Bronchial epithelial cell (primary cell): ENCODE data around the gene OR2A25. TPM values are rescaled to one million over a fixed set of nuclear protein-coding genes. Genes with fewer than 3 reads are reported as not detected.

Experiments used
- DNase-seq: peaks from one replicate; pipeline ENCODE4 v3.0.0-alpha.2; 2010; ENCODE audit warnings: low read depth
- FAIRE-seq: peaks from 2 replicates; lab custom pipeline; 2011; peaks lifted over from hg19 to GRCh38; lab: Jason Lieb, UNC
- H3K27me3 ChIP-seq: 2 replicates; pipeline ENCODE4 v1.5.1; 2011; ENCODE audit warnings: low read length; ENCODE audit not compliant: control insufficient read depth, insufficient read depth
- H3K36me3 ChIP-seq: 2 replicates; pipeline ENCODE4 v1.5.1; 2011; ENCODE audit warnings: low read length; ENCODE audit not compliant: control insufficient read depth, insufficient read depth
- H3K4me3 ChIP-seq: 2 replicates; pipeline ENCODE4 v1.5.1; 2011; ENCODE audit warnings: mild to moderate bottlenecking, low read depth, low read length, control low read depth
- CTCF ChIP-seq: IDR thresholded peaks from 2 replicates; pipeline ENCODE4 v1.5.1; 2011; ENCODE audit warnings: mild to moderate bottlenecking, moderate library complexity, low read length, control low read depth, inconsistent platforms; ENCODE audit not compliant: insufficient read depth, severe bottlenecking
- total RNA-seq: library from RNA; depleted of rRNA; stranded (reverse); fragments of >200 nt; gene quantifications from 2 replicates; pipeline ENCODE4 v1.2.1, GENCODE V29; 2014

OR2A25 gene
- total RNA-seq, 1 donor from 2014 or later: not detected

GRCh38 chr7:144113651-144114050 is 44.0 kb downstream of the OR2A25 start:
- FAIRE-seq (no peak), DNase-seq (no peak)
- no peaks in the 10 kb centered on the region for H3K36me3 ChIP-seq
- no peak for TF ChIP-seq CTCF
- H3K4me3 ChIP-seq: no peak overlapping the region
- H3K27me3 ChIP-seq: no peaks in the 10 kb centered on the region

- Histone ChIP-seq H3K27me3 (no peaks in the 10 kb centered on the region), H3K36me3 (no peaks in the 10 kb centered on the region), H3K4me3 (no peak overlapping the region)
- DNase-seq (no peak), FAIRE-seq (no peak)
- TF ChIP-seq CTCF: no peak
Observed at GRCh38 chr7:144118341-144118740, 48.7 kb downstream of the OR2A25 start.

DNA sequence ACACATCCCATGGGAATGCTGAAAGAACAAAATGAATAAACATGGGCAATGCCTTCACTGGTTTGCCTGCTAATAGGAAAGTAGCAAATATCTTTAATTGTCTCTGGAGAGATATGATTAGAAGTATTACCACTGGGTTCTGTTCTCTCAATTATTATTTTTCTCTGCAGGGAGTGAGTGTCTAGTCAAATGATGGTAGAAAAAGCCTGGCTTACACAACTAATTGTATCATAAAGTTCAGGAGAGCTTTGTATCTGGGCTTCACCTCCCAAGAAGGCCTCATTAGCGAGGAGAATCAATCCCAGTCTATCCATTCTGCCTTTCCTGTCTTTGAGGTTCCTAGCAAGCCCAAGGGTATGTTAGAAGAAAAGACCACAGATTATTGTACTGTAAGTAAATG is 53.3 kb downstream of the OR2A25 start, which contains the start of gene OR2A14:
Gene OR2A14 (plus strand): TSS at position 301 of the 400 bp plus-strand sequence. CDS start 5,937 bp downstream, outside the sequence.
- FAIRE-seq: no peak
- Histone ChIP-seq H3K36me3 (no peaks in the 10 kb centered on the region), H3K27me3 (no peaks in the 10 kb centered on the region), H3K4me3 (no peak within 1 kb of the TSS)
- no peak for TF ChIP-seq CTCF
- no peak for DNase-seq

Other genes with a start within 250 kb of the OR2A25 start
- 12.3 and 17.6 TPM in 2 replicates for gene TCAF1, start 167.6 kb upstream of the OR2A25 start, total RNA-seq
- gene OR2F2, start 134.6 kb upstream of the OR2A25 start, total RNA-seq: not detected in 2 replicates
- gene OR2F1, start 115.0 kb upstream of the OR2A25 start, total RNA-seq: not detected in 2 replicates
- gene OR6B1, start 69.5 kb upstream of the OR2A25 start, total RNA-seq: not detected in 2 replicates
- gene OR2A5, start 20.9 kb upstream of the OR2A25 start, total RNA-seq: not detected in 2 replicates
- not detected in 2 replicates for gene OR2A12, start 16.5 kb downstream of the OR2A25 start, total RNA-seq
- gene OR2A2, start 39.8 kb downstream of the OR2A25 start, total RNA-seq: not detected in 2 replicates
- gene OR2A14, start 53.4 kb downstream of the OR2A25 start, total RNA-seq: not detected in 2 replicates
- gene CTAGE4, start 113.7 kb downstream of the OR2A25 start, total RNA-seq: 0.53 and 2.2 TPM in 2 replicates
- 25.8 and 30.3 TPM in 2 replicates for gene ARHGEF35, start 126.0 kb downstream of the OR2A25 start, total RNA-seq
- gene OR2A42, start 169.8 kb downstream of the OR2A25 start, total RNA-seq: not detected in 2 replicates
- 0.53 and 1.7 TPM in 2 replicates for gene OR2A7, start 195.0 kb downstream of the OR2A25 start, total RNA-seq
- gene CTAGE8, start 199.5 kb downstream of the OR2A25 start, total RNA-seq: 1.7 and 2.4 TPM in 2 replicates
- not detected in 2 replicates for gene OR2A1, start 242.6 kb downstream of the OR2A25 start, total RNA-seq